T1000 (cell line): ENCODE data around the gene SQOR.
A peak's percentile ranks its signal among the peaks of the same experiment; 100 is the strongest.

Experiments
- DNase-seq: peaks from one replicate; lab custom pipeline; 2025; ENCODE audit warnings: mixed read lengths; lab: John Stamatoyannopoulos, UW

SQOR gene

GRCh38 chr15:45705510-45706473 is 71.0 kb downstream of the SQOR start:
- DNase-seq: peak; percentile 55

DNA sequence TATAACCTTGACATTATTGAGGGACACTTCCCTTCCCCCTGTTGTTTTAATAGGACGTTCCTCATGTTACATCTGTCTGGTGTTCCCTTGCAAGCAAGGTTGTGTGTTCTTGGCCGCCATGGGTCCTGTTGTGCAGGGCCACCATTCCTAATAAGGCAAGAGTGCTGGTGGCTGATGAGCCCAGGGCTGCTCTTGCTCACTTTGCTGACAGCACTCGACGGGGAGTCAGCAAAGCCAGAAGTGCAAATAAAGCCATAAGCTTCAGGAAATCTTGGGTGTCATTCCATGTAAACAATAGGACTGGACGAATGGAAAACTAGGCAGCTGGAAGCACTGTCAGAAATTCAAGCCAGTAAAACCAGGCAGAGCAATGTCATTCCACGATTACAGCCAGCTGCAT is 75.8 kb downstream of the SQOR start:
- no peak for DNase-seq

- peak; percentile 46 for DNase-seq
Observed at GRCh38 chr15:45714590-45715488, 80.0 kb downstream of the SQOR start.

DNA sequence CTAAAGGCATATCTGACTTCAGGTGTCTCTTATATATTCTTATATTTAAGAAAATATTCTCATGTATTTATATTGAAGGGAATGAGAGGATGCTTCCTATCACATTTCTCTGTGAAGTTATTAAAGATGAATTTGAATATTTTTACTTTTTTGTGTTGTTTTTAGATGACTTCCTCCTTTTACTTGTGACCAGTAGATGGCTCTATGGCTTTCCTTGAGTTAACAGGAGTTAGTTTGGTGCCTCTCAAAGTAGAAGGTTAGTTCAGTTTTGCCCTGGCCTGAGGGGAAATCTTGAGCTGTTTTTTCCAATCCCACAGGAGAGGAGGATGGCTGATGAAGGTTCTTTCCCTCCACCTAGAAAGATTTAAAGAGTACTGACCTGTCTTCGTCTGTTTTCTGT is 80.7 kb downstream of the SQOR start:
- no peak for DNase-seq

- DNase-seq: no peak
Observed at GRCh38 chr15:45719490-45719889, 84.7 kb downstream of the SQOR start.

DNA sequence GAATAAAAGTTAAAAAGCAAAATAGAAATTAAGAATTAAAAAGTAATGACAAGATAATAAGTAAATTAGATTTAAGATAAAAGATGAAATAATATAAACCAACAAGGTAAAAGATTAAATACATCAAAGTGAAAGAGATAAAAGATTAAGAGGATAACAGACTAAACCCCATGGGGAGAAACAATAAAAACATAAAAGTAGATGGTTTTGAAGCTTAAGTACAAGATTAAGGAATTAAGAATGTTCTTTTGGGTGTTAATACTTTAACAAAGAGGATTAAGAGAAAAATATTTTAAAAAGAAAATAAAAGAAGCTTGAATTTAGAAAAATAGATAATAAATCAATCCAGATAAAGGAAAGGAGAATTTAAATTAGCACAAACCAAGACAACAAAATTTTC is 85.4 kb downstream of the SQOR start:
- DNase-seq: no peak

DNA sequence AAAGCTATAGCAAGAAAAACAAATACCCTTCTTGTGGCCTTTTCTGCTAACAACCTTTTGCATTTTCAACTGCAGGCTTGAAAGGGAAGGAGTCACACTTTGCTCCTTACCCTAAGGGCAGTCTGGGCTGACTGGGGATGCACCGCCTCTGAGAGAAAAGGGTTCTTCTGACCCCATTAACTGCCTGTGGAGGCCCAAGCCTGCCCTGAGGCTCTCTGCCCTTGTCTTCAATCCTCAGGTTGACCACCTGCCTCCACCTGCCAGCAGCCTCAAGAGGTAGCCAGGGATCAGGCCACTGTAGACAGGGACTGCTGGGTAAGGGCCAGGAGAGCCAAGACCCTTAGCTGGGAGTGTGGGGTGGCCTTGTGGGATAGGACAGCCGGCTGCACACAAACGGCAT is 93.8 kb downstream of the SQOR start:
- DNase-seq: no peak

DNA sequence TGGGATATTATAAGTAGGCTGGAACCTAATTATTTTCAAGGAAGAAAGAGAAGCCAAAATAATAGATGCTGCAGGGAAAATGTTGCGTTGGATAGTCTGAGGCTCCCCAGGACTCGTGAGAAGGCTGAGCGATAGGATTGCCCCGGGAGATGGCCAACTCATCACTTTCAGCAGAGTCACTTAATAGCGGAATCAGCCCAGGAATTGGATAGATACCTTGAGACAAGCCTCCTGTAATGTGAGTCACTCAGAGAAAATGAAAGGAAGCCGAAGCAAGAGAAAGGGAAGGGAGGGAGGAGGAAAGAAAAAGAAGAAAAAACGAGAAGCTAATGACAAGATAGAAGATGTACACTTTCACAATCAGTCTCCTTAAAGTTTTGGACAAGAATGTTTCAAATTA is 94.3 kb downstream of the SQOR start:
- peak; percentile 17 for DNase-seq

DNA sequence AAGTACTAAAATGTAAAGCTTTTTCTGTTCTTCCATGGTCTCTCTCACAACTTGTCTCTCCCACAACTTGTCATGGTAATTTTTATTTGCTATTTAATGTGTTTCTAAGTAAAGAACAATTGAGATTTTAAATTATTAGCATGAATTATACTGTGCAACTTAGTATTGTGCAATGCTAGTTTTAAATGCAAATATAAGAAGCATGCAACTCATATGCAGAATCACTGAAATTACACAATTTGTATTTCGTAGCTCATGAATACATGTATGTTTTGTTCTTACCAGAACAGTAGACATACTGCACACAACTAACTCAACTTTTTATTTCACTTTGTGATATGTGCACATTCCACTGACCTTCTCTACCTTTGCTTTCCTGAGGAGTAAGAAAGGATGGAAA is 96.5 kb downstream of the SQOR start:
- DNase-seq: no peak

DNA sequence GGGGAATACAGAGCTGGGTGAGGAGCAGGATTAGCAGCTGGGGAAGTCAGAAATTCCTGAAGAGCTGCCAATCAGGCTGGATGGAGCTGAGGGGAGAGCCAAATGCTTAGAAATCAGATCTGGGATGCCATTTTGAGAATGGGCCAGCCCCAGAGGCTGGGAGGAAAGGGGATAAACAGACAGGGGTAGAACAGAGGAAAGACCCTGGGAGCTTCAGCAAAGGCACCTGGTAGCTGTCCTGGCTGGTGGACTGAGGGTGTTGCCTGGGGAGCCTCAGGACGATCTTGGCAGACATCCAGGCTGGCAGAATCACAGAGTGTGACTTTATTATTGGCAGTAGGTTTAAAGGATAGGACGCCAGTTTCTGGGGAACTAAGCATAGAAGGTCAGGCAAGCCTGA is 97.8 kb downstream of the SQOR start:
- no peak for DNase-seq

GRCh38 chr15:45734260-45734711 is 99.5 kb downstream of the SQOR start:
- no peak for DNase-seq
